WTC11 (cell line): ENCODE measurements around the gene MAPK12.

Experiments used
- CREB1 ChIP-seq: sonication (generic); formaldehyde crosslinking; IDR thresholded peaks from 2 replicates; pipeline ENCODE4 v1.8.0; 2023; ENCODE audit warnings: mild to moderate bottlenecking, missing genetic modification reagents
- CREM ChIP-seq: sonication (generic); formaldehyde crosslinking; IDR thresholded peaks from 2 replicates; pipeline ENCODE4 v1.8.1; 2022; ENCODE audit warnings: mild to moderate bottlenecking, missing genetic modification reagents, moderate library complexity
- EMX1 ChIP-seq: fragments of 250-450 bp; sonication (Bioruptor Pico); IDR thresholded peaks from 2 replicates; pipeline ENCODE4 v1.8.0; 2021; ENCODE audit warnings: mild to moderate bottlenecking
- ESRRA ChIP-seq: sonication (generic); formaldehyde crosslinking; IDR thresholded peaks from 2 replicates; pipeline ENCODE4 v1.8.1; 2022; ENCODE audit warnings: mild to moderate bottlenecking, missing genetic modification reagents, borderline replicate concordance
- ETV6 ChIP-seq: sonication (generic); formaldehyde crosslinking; IDR thresholded peaks from 2 replicates; pipeline ENCODE4 v1.8.1; 2022; ENCODE audit warnings: mild to moderate bottlenecking, missing genetic modification reagents
- MYBL2 ChIP-seq: sonication (generic); formaldehyde crosslinking; IDR thresholded peaks from 2 replicates; pipeline ENCODE4 v1.8.1; 2023; ENCODE audit warnings: mild to moderate bottlenecking, moderate library complexity, missing genetic modification reagents
- NFYB ChIP-seq: sonication (generic); formaldehyde crosslinking; conservative IDR thresholded peaks from 2 replicates; pipeline ENCODE4 v1.8.0; 2022; ENCODE audit warnings: low read depth, missing genetic modification reagents
- SP1 ChIP-seq: sonication (generic); formaldehyde crosslinking; conservative IDR thresholded peaks from 2 replicates; pipeline ENCODE4 v1.8.1; 2022; ENCODE audit warnings: missing genetic modification reagents
- TF ChIP-seq, protein P1 (sequence below): fragments of 200-600 bp; IDR thresholded peaks from 2 replicates; pipeline ENCODE4 v1.8.0; 2022; ENCODE audit warnings: antibody characterized with exemption
- TF ChIP-seq, protein P2 (sequence below): sonication (generic); formaldehyde crosslinking; IDR thresholded peaks from 2 replicates; pipeline ENCODE4 v1.8.1; 2022; ENCODE audit warnings: mild to moderate bottlenecking, missing genetic modification reagents, moderate library complexity, borderline replicate concordance

DNA sequence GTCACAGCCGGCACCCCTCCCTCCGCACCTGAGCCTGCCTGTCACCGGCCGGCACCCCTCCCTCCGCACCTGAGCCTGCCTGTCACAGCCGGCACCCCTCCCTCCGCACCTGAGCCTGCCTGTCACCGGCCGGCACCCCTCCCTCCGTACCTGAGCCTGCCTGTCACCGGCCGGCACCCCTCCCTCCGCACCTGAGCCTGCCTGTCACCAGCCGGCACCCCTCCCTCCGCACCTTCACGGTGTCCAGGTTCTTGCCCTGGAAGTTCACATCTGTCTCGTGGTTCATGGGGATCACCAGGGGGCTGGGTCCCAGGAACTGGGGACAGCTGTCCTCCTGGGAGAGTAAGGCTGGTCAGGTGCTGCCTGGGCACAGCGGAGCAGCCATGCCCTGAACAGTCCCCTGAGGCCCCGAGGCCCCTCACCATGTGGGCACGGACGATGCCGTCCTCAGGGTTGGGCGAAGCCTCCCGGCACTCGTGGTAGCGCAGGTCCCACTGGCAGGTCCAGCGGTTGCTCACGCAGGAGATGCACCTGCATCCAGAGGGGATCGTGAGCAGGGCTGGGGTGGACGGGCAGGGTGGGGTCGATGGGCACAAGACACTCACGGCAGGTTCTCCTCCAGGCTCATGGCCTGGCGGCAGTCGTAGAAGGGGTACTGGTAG lies 24.2 kb upstream of the MAPK12 start:
- TF ChIP-seq CREM (CRISPR knock-in tag) (no peak), ESRRA (CRISPR knock-in tag) (no peak), NFYB (CRISPR knock-in tag) (no peak), CREB1 (CRISPR knock-in tag) (no peak), SP1 (CRISPR knock-in tag) (no peak), EMX1 (CRISPR knock-in tag) (no peak), MYBL2 (no peak), ETV6 (CRISPR knock-in tag) (no peak)
- TF ChIP-seq, protein P1, sequence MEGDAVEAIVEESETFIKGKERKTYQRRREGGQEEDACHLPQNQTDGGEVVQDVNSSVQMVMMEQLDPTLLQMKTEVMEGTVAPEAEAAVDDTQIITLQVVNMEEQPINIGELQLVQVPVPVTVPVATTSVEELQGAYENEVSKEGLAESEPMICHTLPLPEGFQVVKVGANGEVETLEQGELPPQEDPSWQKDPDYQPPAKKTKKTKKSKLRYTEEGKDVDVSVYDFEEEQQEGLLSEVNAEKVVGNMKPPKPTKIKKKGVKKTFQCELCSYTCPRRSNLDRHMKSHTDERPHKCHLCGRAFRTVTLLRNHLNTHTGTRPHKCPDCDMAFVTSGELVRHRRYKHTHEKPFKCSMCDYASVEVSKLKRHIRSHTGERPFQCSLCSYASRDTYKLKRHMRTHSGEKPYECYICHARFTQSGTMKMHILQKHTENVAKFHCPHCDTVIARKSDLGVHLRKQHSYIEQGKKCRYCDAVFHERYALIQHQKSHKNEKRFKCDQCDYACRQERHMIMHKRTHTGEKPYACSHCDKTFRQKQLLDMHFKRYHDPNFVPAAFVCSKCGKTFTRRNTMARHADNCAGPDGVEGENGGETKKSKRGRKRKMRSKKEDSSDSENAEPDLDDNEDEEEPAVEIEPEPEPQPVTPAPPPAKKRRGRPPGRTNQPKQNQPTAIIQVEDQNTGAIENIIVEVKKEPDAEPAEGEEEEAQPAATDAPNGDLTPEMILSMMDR, result no peak
- TF ChIP-seq, protein P2, sequence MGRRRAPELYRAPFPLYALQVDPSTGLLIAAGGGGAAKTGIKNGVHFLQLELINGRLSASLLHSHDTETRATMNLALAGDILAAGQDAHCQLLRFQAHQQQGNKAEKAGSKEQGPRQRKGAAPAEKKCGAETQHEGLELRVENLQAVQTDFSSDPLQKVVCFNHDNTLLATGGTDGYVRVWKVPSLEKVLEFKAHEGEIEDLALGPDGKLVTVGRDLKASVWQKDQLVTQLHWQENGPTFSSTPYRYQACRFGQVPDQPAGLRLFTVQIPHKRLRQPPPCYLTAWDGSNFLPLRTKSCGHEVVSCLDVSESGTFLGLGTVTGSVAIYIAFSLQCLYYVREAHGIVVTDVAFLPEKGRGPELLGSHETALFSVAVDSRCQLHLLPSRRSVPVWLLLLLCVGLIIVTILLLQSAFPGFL (CRISPR knock-in tag), result no peak
